Ovary (tissue), 3 donors: ENCODE measurements around the gene SLC38A11.

ENCODE experiments used
- CTCF ChIP-seq, 3 donors: fragments of 450-650 bp in 2 of 3; fragments of 200-600 bp in 1 of 3; IDR thresholded peaks; one replicate each; pipeline versions ENCODE4 v1.5.1 to v1.8.0; 2016 to 2022; ENCODE audit warnings: antibody characterized with exemption in 3 of 3, mild to moderate bottlenecking in 1 of 3
- EP300 ChIP-seq: sonication (generic); formaldehyde crosslinking; IDR thresholded peaks from one replicate; pipeline ENCODE4 v1.6.1; 2017; ENCODE audit warnings: antibody characterized with exemption
- donor health status: DM: no; HTN: no; CAD: no.

- TF ChIP-seq CTCF (IDR thresholded peaks at IDR 0.05) (no peak), EP300 (no peak)
Observed at GRCh38 chr2:164869420-164869772, 85.9 kb downstream of the SLC38A11 start.
